ENCODE data around the gene ZNF813. TPM values are rescaled to one million over a fixed set of nuclear protein-coding genes. Genes with fewer than 3 reads are reported as not detected.
A peak's percentile ranks its signal among the peaks of the same experiment; 100 is the strongest.

ZNF813 gene
- total RNA-seq, 2 experiments from 2014 or later: 4.6 to 5.5 TPM

DNA sequence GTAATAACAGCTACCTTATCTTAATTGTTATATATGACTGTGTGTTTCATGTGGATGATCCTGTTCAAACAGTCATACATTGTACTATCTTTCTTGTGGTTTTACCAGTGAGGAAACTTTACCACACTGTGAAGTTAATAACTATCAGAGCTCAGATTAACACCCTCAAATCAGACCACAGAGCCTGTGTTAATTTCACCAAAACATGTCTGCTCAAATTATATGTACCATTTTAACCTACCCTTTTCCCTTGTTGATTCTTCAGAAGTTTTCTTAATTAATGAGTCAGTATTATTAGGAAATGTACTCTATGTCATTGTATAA is 68.7 kb downstream of the ZNF813 start:
- POLR2A ChIA-PET: interaction anchor here (1.8 kb wide), 1 partner anchor 17 kb away, joined by 5 read pairs; no protein-coding TSS in a partner anchor
- CTCF ChIA-PET: no interaction called here
- Mint-ChIP-seq H3K9me3 (peaks cover 11% of the 10 kb centered on the region), H3K27me3 (peaks cover 4% of the 10 kb centered on the region), H3K4me1 (ENCODE audit: low read depth) (peaks cover 18% of the 10 kb centered on the region), H3K4me3 (no peak overlapping the region), H3K27ac (no peak overlapping the region), H3K36me3 (peaks cover 54% of the 10 kb centered on the region)
- no peak for DNase-seq
- intact Hi-C loops (cut with micrococcal nuclease): no loop called here

DNA sequence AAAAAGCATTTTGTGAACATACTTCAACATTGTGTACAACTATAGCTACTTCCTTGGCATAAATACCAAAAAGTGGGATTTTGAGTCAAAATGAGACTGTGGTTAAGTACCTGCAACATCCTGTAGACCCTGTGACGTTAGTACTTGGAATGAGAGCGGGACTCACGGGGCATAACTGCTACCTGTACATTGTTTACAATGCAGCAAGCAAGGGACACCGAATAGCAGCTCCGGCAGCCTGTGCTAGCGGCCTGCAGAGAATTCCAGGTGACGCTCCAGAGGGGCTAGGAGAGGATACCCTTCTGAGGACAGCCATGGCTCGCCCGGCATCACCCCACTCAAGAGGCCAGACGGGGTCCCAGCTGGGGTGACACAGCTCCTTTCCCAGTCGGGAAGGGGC is 69.6 kb downstream of the ZNF813 start:
- no peak for DNase-seq
- Mint-ChIP-seq H3K27me3 (peaks cover 4% of the 10 kb centered on the region), H3K27ac (peak overlapping the region; percentile 98), H3K4me3 (peak overlapping the region; percentile 96), H3K9me3 (peaks cover 9% of the 10 kb centered on the region), H3K36me3 (peaks cover 54% of the 10 kb centered on the region), H3K4me1 (ENCODE audit: low read depth) (peaks cover 26% of the 10 kb centered on the region)
- intact Hi-C loops (cut with micrococcal nuclease): loop anchor here (1.0 kb wide), 1 partner anchor 17 kb away; no protein-coding TSS in a partner anchor
- POLR2A ChIA-PET: interaction anchor here (1.0 to 1.8 kb wide), 2 partner anchors 16 kb away, joined by 5 to 6 read pairs; no protein-coding TSS in a partner anchor
- CTCF ChIA-PET: no interaction called here

DNA sequence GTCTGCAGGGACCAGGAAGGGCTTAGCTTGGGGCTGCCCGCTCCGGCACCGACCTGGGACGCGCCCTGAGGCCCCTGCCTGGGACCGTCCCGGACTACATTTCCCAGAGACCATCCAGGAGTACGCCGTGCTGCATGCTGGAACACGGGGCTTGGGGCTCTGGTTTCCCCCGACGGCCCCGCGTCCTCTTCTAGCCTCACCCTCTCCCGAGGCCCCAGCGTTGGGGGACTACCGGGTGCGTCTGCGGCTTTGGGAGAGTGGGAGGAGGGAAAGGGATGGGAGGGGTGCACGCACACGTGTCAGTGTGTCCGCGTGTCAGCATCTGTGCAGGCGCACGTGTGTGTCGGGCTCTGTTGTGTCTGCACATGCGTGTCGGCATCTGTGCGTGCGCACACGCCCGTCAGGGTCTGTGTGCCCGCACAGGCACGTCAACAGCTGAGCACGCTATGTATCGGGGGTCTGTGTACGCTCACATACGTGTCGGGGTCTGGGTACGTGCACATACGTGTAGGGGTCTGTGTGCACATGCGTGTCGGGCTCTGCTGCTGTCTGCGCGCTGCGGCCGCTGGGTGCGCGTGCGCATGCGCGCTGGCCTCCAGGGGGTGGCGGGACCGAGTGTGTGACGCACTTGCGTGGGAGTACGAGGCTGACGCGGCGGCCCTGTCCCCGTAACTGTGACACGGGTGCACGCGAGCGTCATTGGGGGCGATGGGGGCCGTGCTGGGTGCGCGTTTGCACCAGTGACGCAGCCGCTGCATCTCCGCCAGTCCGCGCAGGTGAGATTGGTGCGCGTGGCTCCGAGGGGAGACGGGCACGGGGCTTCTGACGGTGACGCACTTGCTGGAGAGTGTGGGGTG is 70.2 kb downstream of the ZNF813 start, which contains the start of gene ZNF331:
ZNF331 (plus strand) TSS at position 625 of the 857 bp plus-strand sequence. CDS start 31,232 bp downstream, outside the sequence.
- POLR2A ChIA-PET: interaction anchor here (1.0 to 1.8 kb wide), 2 partner anchors 15 to 17 kb away, joined by 5 to 6 read pairs; no protein-coding TSS in a partner anchor

DNA sequence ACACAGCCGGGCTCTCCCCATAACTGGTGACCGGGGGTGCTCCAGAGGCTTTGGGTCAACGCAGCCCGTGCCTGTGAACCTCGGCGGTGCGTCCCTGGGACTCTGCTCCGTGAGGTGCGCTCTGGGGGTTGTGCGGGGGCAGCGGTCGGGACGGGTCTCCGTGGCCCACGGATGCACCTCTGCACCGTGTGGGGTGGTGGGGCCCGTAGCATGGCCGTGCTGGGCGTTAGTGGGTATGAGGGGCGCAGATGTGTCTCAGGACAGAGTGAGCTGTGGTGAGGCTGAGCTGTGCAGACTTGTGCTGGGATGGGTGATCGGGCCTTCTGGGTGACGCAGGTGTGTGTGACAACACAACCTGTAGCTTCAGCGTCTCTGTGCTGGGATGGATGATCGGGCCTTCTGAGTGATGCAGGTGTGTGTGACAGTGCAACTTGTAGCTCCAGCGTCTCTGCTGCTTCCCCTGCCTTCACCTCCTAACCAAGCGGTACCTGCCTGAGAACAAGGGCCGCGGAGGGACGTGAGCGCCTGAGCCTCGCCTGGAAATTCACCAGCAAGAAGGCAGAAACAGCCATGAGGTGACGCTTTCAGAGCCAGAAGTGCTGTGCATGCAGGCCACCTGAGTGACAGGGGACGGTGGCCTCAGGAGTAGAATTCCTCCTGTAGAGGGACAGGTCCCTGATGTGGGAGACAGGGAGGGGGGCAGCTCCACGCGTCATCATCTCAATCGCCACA is 71.0 kb downstream of the ZNF813 start:
- Mint-ChIP-seq H3K4me3 (peak overlapping the region; percentile 96), H3K36me3 (peaks cover 49% of the 10 kb centered on the region)
- intact Hi-C loops (cut with micrococcal nuclease): loop anchor here (1.0 kb wide), 1 partner anchor 15 kb away; no protein-coding TSS in a partner anchor

More for the DNA sequence above, 70.2 kb downstream of the ZNF813 start, which contains the start of gene ZNF331:
- Mint-ChIP-seq H3K4me1 (ENCODE audit: low read depth) (peaks cover 31% of the 10 kb centered on the region), H3K4me3 (peak within 1 kb of the TSS; percentile 96), H3K9me3 (peaks cover 3% of the 10 kb centered on the region), H3K27ac (peak within 1 kb of the TSS; percentile 98), H3K27me3 (peaks cover 4% of the 10 kb centered on the region), H3K36me3 (peaks cover 54% of the 10 kb centered on the region)
- DNase-seq: peak; percentile 91
- intact Hi-C loops (cut with micrococcal nuclease): loop anchor here (1.0 kb wide), 2 partner anchors 16 to 17 kb away; no protein-coding TSS in a partner anchor
- CTCF ChIA-PET: no interaction called here

DNA sequence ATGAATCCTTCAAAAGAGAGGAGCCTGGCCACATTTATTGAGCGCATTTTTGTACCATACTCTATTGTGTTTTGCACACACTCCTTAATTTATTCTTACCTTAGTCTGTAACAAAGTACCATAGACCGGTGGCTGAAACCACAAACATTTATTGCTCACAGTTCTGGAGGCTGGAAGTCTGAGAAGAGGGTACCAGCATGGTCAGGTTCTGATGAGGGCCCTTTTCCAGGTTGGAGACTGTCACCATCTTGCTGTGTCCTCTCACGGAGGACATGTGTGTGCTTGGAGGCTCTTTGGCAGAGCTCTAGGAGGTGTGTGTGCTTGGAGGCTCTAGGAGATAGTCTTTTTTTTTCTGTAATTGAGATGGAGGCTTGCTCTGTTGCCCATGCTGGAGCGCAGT is 72.6 kb downstream of the ZNF813 start:
- peaks cover 33% of the 10 kb centered on the region for H3K4me1 Mint-ChIP-seq (ENCODE audit: low read depth)
- H3K27me3 Mint-ChIP-seq: peaks cover 4% of the 10 kb centered on the region
- no peak overlapping the region for H3K27ac Mint-ChIP-seq
- no peak overlapping the region for H3K4me3 Mint-ChIP-seq
- peaks cover 3% of the 10 kb centered on the region for H3K9me3 Mint-ChIP-seq
- CTCF ChIA-PET: no interaction called here
- intact Hi-C loops (cut with micrococcal nuclease): no loop called here
- H3K36me3 Mint-ChIP-seq: peaks cover 54% of the 10 kb centered on the region
- POLR2A ChIA-PET: interaction anchor here (0.6 kb wide), 2 partner anchors 221 to 1320 kb away, joined by 3 read pairs; no protein-coding TSS in a partner anchor
- DNase-seq: no peak

More for the DNA sequence above, 71.0 kb downstream of the ZNF813 start:
- POLR2A ChIA-PET: interaction anchor here (0.8 kb wide), 1 partner anchor 18 kb away, joined by 3 read pairs; no protein-coding TSS in a partner anchor
- peaks cover 31% of the 10 kb centered on the region for H3K4me1 Mint-ChIP-seq (ENCODE audit: low read depth)
- CTCF ChIA-PET: no interaction called here
- peak; percentile 29 for DNase-seq
- H3K9me3 Mint-ChIP-seq: peaks cover under 1% of the 10 kb centered on the region
- H3K27ac Mint-ChIP-seq: peak overlapping the region; percentile 98
- peaks cover 4% of the 10 kb centered on the region for H3K27me3 Mint-ChIP-seq

DNA sequence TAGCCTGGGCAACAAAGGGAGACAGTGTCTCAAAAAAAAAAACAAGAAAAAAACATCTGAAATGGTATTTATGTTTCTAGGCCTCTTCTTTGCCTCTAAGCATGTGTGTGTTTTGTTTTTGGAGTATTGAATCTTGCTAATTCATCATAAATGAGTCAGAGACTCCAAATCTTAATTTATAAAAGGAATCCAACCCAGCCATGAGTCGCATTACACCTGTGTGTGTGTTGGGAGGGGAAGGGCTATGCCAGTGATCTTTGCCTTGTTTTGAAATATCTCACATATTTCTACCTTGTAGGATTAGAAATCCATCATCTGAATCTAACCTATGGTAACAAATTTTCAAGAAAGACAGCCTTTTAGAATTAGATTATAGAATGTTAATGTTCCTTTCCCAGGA is 74.4 kb downstream of the ZNF813 start:
- no peak overlapping the region for H3K4me3 Mint-ChIP-seq
- POLR2A ChIA-PET: no interaction called here
- no peak for DNase-seq
- intact Hi-C loops (cut with micrococcal nuclease): no loop called here
- H3K4me1 Mint-ChIP-seq (ENCODE audit: low read depth): peaks cover 33% of the 10 kb centered on the region
- peaks cover 8% of the 10 kb centered on the region for H3K9me3 Mint-ChIP-seq
- peaks cover 4% of the 10 kb centered on the region for H3K27me3 Mint-ChIP-seq
- peaks cover 57% of the 10 kb centered on the region for H3K36me3 Mint-ChIP-seq
- peak overlapping the region; percentile 61 for H3K27ac Mint-ChIP-seq
- CTCF ChIA-PET: no interaction called here

DNA sequence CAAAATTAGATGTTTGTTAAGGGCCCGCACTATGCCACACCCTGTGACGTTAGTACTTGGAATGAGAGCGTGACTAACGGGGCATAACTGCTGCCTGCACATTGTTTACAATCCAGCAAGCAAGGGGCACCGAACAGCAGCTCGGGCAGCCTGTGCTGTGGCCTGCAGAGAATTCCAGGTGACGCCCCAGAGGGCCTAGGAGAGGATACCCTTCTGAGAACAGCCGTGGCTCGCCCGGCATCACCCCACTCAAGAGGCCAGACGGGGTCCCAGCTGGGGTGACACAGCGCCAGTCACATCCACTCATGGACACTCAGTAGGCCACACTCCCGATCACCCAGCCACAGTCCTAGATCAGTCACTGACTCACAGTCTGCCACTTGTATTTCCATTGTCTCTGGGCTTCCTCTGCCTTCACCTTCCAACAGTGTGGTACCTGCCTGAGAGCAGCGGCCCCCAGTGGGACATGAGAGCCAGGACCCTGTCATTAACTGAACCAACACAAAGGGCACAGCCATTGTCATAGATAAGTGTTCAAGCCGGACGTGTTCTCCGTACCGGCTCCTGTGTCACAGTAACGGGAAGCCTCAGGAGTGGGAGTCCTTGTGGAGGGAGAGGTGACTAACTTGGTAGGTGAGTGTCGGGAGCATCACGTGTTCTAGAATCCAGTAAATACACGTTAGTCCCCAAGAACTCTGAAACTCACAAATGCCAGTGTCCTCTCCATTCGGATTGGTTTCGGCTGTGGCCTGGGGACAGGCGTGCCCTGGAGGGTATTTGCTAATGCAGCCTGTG is 77.9 kb downstream of the ZNF813 start:
- H3K27me3 Mint-ChIP-seq: no peaks in the 10 kb centered on the region
- no peak overlapping the region for H3K4me3 Mint-ChIP-seq
- DNase-seq: no peak
- intact Hi-C loops (cut with micrococcal nuclease): no loop called here
- no peak overlapping the region for H3K27ac Mint-ChIP-seq
- ChIA-PET CTCF (no interaction called here), POLR2A (no interaction called here)
- H3K36me3 Mint-ChIP-seq: peaks cover 54% of the 10 kb centered on the region
- peaks cover 12% of the 10 kb centered on the region for H3K9me3 Mint-ChIP-seq
- peaks cover 38% of the 10 kb centered on the region for H3K4me1 Mint-ChIP-seq (ENCODE audit: low read depth)

Other genes starting within 250 kb of the ZNF813 start
- gene ZNF677, start 212.9 kb upstream of the ZNF813 start, total RNA-seq: 1 to 10 TPM; 4.6 to 4.9 TPM
- gene VN1R2, start 209.4 kb upstream of the ZNF813 start, total RNA-seq: not detected
- not detected for gene VN1R4, start 200.0 kb upstream of the ZNF813 start, total RNA-seq
- 1 to 10 TPM; 5.7 to 5.8 TPM for gene ZNF845, start 134.0 kb upstream of the ZNF813 start, total RNA-seq
- gene ZNF525, start 102.0 kb upstream of the ZNF813 start, total RNA-seq: 10 to 100 TPM; 14.5 to 19.9 TPM
- 1 to 10 TPM; 8.2 to 8.7 TPM for gene ZNF765, start 72.6 kb upstream of the ZNF813 start, total RNA-seq
- 10 to 100 TPM; 10.6 to 11.3 TPM for gene ZNF761, start 35.7 kb upstream of the ZNF813 start, total RNA-seq
- gene ZNF331, start 70.4 kb downstream of the ZNF813 start, total RNA-seq: 10 to 100 TPM; 20.8 to 23.1 TPM
- not detected for gene DPRX, start 164.3 kb downstream of the ZNF813 start, total RNA-seq